GM18505 (cell line): ENCODE results near the gene SYNJ2.

Source experiments
- ATAC-seq: cut with Tn5 transposase; IDR thresholded peaks from one replicate; pipeline ENCODE4 v1.9.1; 2021; ENCODE audit not compliant: unreplicated experiment
- POLR2A ChIP-seq: IDR thresholded peaks from 4 replicates; pipeline ENCODE4 v1.6.1; 2011; ENCODE audit warnings: borderline replicate concordance; ENCODE audit not compliant: insufficient read depth, insufficient read length; ENCODE audit errors: extremely low read depth

SYNJ2 gene

DNA sequence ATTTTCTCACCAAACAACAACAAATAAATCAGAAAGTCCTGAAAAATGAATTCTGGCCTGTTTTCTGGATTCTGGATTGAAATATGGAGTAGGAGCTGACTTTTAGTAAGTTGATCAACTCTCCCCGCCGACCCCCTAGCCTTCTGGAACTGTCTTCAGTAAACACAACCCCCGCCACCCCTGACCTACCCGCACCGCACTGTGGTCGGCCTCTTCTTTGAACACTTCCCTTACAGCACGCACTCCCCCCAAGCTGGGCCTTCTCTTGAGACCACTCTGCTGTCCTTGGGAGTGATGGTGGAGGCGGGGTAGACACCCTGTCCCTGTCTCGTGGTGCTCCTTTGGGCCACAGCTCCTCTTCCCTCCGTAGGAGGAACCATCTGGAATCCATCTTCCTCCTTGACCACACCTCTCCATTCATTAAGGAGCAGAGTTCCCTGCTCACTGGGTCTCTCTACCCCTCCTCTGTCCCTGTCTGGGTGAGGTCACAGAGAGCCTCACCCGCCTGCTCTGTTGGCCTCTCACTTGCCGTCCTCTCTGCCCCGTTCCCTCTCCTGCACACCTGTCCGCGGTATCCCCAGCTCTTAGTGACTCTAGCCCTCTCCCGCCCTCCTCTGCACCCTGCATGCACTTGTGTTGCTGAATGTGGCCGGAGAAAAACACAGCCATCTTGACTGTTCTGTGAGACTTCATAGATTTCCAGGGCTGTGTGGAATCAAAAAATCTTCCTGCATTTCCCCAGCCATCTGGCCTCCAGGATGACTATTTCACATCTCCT is 19.1 kb downstream of the SYNJ2 start:
- no peak for ATAC-seq
- no peak for TF ChIP-seq POLR2A

DNA sequence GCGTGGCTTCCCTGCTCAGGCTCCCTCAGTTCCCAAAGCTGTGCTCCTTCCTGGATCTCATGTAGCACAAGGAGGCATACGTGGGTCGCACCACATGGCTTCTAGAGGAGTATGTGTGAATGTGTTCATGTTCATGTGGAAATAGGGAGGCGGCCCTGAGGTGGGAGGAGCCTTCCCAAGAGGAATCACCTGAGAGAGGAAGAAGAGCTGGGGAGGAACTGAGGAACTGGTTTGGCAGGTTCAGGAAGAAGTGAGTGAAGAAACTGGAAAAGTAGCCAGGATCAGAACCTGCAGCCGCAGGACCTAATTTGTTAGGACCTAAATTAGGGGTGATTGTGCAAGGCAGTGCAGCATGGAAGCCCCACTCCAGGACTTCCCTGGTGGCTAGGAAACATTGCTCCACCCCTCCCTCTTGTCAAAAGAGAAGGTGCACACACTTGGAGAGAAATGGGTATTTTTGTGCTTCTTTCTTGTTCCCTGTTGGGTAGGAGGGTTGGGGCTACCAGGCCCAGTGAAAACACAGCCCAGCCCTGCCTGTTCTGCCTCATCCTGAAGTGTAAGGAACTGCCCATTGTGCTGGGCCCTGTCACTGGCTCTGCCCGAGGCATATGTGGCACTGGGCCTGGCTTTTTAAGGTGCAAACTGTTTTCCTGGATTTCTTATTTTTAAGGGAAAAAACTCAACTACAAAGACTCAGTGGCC is 20.7 kb downstream of the SYNJ2 start:
- no peak for ATAC-seq
- no peak for TF ChIP-seq POLR2A

GRCh38 chr6:158002951-158003853 is 21.5 kb downstream of the SYNJ2 start:
- ATAC-seq = no peak
- TF ChIP-seq POLR2A = no peak

DNA sequence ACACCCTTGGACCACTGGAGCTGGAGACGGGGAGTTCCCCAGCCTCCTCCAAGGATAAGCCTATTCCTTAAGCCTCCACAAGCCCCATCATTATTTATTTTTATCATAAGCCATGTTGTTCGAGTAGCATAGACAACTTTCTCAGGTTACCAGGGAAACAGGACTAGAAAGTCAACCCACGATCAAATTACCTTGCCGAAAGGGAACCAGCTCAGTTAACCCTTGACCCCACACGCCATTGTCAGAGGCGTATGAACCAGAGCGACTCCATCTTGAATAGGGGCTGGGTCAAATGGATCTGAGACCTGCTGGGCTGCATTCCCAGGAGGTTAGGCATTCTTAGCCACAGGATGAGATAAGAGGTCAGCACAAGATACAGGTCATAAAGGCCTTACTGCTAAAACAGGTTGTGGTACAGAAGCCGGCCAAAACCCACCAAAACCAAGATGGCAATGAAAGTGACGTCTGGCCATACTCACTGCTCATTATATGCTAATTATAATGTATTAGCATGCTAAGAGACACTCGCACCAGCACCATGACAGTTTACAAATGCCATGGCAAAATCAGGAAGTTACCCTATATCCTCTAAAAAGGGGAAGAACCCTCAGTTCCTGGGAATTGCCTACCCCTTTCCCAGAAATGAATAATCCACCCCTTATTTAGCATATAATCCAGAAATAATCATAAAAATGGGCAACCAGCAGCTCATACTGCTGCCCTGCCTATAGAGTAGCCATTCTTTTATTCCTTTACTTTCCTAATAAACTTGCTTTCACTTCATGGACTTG is 22.4 kb downstream of the SYNJ2 start:
- no peak for ATAC-seq
- TF ChIP-seq POLR2A = no peak

- no peak for ATAC-seq
- no peak for TF ChIP-seq POLR2A
Observed at GRCh38 chr6:158004701-158005095, 23.0 kb downstream of the SYNJ2 start.

- no peak for ATAC-seq
- TF ChIP-seq POLR2A = no peak
Observed at GRCh38 chr6:158005626-158006180, 24.0 kb downstream of the SYNJ2 start.

DNA sequence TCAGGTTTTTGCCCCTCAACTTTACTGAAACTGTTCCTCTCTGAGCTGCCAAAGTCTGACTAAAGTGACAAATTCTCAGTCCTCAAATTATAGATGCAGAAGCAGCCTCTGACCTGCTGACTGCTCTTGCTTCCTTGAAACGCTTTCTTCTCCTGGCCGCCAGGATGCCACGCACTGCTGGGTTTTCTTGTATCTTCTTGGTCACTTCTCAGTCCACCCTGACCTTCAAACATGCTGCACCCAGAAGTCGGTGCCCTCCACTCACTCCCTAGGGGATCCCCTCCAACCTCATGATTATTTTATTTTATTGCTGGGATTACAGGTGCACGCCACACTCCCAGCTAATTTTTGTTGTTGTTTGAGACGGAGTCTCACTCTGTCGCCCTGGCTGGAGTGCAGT is 24.7 kb downstream of the SYNJ2 start:
- TF ChIP-seq POLR2A = no peak
- ATAC-seq = no peak

DNA sequence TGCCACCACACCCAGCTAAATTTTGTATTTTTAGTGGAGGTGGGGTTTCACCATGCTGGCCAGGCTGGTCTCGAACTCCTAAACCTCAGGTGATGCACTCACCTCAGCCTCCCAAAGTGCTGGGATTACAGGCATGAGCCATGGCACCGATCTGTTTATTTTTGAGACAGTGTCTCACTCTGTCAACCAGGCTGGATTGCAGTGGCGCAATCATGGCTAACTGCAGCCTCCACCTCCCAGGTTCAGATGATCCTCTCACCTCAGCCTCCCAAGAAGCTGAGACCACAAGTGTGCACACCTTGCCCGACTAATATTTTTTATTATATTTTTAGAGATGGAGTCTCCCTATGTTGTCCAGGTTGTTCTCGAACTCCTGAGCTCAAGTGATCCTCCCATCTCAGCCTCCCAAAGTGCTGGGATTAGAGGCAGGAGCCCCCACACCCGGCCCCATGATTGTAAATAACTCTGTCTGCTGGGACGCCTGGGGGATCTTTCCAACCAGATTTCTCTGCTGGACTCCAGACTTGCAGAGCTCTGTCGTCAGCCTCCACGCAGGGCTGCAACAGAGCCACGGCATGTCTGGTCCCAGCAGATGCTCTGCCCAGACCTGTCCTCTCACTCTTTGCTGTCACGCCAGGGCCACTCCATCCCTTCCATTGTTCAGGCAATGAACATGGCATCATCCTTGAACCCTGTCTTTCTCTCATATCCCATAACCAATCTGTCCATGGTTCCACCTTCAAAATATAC is 25.3 kb downstream of the SYNJ2 start:
- no peak for ATAC-seq
- no peak for TF ChIP-seq POLR2A

- no peak for ATAC-seq
- TF ChIP-seq POLR2A = no peak
Observed at GRCh38 chr6:158008864-158009113, 27.1 kb downstream of the SYNJ2 start.

GRCh38 chr6:158009114-158009891 is 27.6 kb downstream of the SYNJ2 start:
- no peak for ATAC-seq
- TF ChIP-seq POLR2A = no peak

- no peak for ATAC-seq
- TF ChIP-seq POLR2A = no peak
Observed at GRCh38 chr6:158009935-158010585, 28.4 kb downstream of the SYNJ2 start.
